GDM1 (cell line): Measurements from ENCODE around the gene MYOCOS.
"Not testable (repeated sequence)": the region's sequence is repeated elsewhere in the genome, so short reads cannot be mapped to it uniquely, and the experiment has no call there.

Experiments used
- DNase-seq: peaks from one replicate; lab custom pipeline; 2025; lab: John Stamatoyannopoulos, UW

Gene MYOCOS

GRCh38 chr1:171622152-171622462 is at the start of gene MYOCOS:
TSS of gene MYOCOS (plus strand) at chr1:171622243. CDS start at chr1:171623884, 1,641 bp downstream.
- no peak for DNase-seq

- no peak for DNase-seq
Measured at GRCh38 chr1:171576144-171576543, 45.9 kb upstream of the MYOCOS start.

GRCh38 chr1:171581226-171581625 is 40.8 kb upstream of the MYOCOS start:
- no peak for DNase-seq

GRCh38 chr1:171581766-171582165 is 40.3 kb upstream of the MYOCOS start:
- no peak for DNase-seq

- no peak for DNase-seq
Measured at GRCh38 chr1:171582589-171582988, 39.5 kb upstream of the MYOCOS start.

GRCh38 chr1:171583591-171584201 is 38.3 kb upstream of the MYOCOS start:
- DNase-seq = no peak

- no peak for DNase-seq
Measured at GRCh38 chr1:171585715-171586114, 36.3 kb upstream of the MYOCOS start.

- no peak for DNase-seq
Measured at GRCh38 chr1:171588230-171588629, 33.8 kb upstream of the MYOCOS start.

- DNase-seq = no peak
Measured at GRCh38 chr1:171590022-171590421, 32.0 kb upstream of the MYOCOS start.

GRCh38 chr1:171595324-171595723 is 26.7 kb upstream of the MYOCOS start:
- DNase-seq = no peak

GRCh38 chr1:171596119-171596518 is 25.9 kb upstream of the MYOCOS start:
- no peak for DNase-seq

- DNase-seq = no peak
Measured at GRCh38 chr1:171596705-171597104, 25.3 kb upstream of the MYOCOS start.

- no peak for DNase-seq
Measured at GRCh38 chr1:171597203-171597602, 24.8 kb upstream of the MYOCOS start.

- DNase-seq = not testable (repeated sequence)
Measured at GRCh38 chr1:171600310-171600709, 21.7 kb upstream of the MYOCOS start.

- no peak for DNase-seq
Measured at GRCh38 chr1:171600862-171601261, 21.2 kb upstream of the MYOCOS start.

- DNase-seq = not testable (repeated sequence)
Measured at GRCh38 chr1:171603042-171603441, 19.0 kb upstream of the MYOCOS start.

GRCh38 chr1:171606402-171606941 is 15.6 kb upstream of the MYOCOS start:
- DNase-seq = no peak

GRCh38 chr1:171610385-171610784 is 11.7 kb upstream of the MYOCOS start:
- DNase-seq = no peak

- no peak for DNase-seq
Measured at GRCh38 chr1:171611306-171611705, 10.7 kb upstream of the MYOCOS start.

- no peak for DNase-seq
Measured at GRCh38 chr1:171613282-171613681, 8.8 kb upstream of the MYOCOS start.

GRCh38 chr1:171615122-171615906 is 6.7 kb upstream of the MYOCOS start:
- DNase-seq = not testable (repeated sequence)

GRCh38 chr1:171616586-171616985 is 5.5 kb upstream of the MYOCOS start:
- no peak for DNase-seq

- no peak for DNase-seq
Measured at GRCh38 chr1:171623651-171624331, 1.7 kb downstream of the MYOCOS start.
